Central memory CD8-positive, alpha-beta T cell (primary cell): ENCODE results near the gene COL23A1.
"Not testable (repeated sequence)": the region's sequence is repeated elsewhere in the genome, so short reads cannot be mapped to it uniquely, and the experiment has no call there.

Experiments
- ATAC-seq: fragments of 150-1000 bp; cut with Tn5 transposase; replicated peaks from 2 replicates; pipeline ENCODE4 v1.10.0; 2022; ENCODE audit warnings: mild to moderate bottlenecking, moderate FRiP score, moderate number of reproducible peaks; ENCODE audit not compliant: poor library complexity, severe bottlenecking; ENCODE audit errors: extremely low read depth
- DNase-seq, 2 donors: peaks; one replicate each; pipeline ENCODE4 v3.0.0; 2021; ENCODE audit warnings: low spot score in 2 of 2
- H3K27ac Mint-ChIP-seq: one replicate; pipeline ENCODE4 v1.8.0; 2022; ENCODE audit warnings: low read depth, mild to moderate bottlenecking, moderate library complexity, mixed read lengths
- H3K27me3 Mint-ChIP-seq: one replicate; pipeline ENCODE4 v1.8.0; 2022; ENCODE audit warnings: mixed read lengths
- H3K36me3 Mint-ChIP-seq: one replicate; pipeline ENCODE4 v1.8.0; 2022; ENCODE audit warnings: mild to moderate bottlenecking, moderate library complexity, mixed read lengths; ENCODE audit not compliant: insufficient read depth
- H3K4me1 Mint-ChIP-seq: one replicate; pipeline ENCODE4 v1.8.0; 2022; ENCODE audit warnings: mixed read lengths
- H3K4me3 Mint-ChIP-seq: one replicate; pipeline ENCODE4 v1.8.0; 2022; ENCODE audit warnings: mild to moderate bottlenecking, moderate library complexity, mixed read lengths
- H3K9me3 Mint-ChIP-seq: one replicate; pipeline ENCODE4 v1.8.0; 2022; ENCODE audit warnings: mixed read lengths

The COL23A1 gene

DNA sequence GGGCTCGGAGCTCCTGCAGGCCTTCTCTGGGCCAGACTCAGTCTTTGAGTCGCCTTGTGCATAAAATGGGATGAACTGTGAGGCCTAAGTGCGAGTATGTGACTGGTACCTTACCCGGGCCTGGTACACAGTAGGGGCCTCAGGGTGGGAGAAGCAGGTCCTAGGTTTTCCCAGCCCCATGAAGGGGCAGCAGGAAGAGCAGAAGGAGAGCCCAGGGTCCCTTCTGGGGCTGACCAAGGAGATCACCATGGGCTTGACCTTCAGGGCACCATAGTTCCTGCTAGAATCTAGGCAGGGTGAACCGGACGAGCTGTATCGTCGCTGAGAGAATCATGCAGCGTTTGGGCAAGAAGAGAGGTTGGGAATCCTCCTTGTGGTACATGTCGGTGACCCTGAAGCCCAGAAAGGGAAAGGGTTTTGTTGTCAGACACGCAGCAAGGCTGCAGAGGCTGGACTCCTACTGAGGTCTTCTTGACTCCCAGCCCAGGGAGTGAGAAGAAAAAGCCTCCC, 357.2 kb downstream of the COL23A1 start:
- peaks cover 57% of the 10 kb centered on the region for H3K4me1 Mint-ChIP-seq
- H3K27ac Mint-ChIP-seq = peak overlapping the region; percentile 76
- peaks cover 27% of the 10 kb centered on the region for H3K36me3 Mint-ChIP-seq
- ATAC-seq (peak; percentile 10), DNase-seq (no peak)
- H3K4me3 Mint-ChIP-seq = peak overlapping the region; percentile 76
- no peaks in the 10 kb centered on the region for H3K27me3 Mint-ChIP-seq
- H3K9me3 Mint-ChIP-seq = no peaks in the 10 kb centered on the region

DNA sequence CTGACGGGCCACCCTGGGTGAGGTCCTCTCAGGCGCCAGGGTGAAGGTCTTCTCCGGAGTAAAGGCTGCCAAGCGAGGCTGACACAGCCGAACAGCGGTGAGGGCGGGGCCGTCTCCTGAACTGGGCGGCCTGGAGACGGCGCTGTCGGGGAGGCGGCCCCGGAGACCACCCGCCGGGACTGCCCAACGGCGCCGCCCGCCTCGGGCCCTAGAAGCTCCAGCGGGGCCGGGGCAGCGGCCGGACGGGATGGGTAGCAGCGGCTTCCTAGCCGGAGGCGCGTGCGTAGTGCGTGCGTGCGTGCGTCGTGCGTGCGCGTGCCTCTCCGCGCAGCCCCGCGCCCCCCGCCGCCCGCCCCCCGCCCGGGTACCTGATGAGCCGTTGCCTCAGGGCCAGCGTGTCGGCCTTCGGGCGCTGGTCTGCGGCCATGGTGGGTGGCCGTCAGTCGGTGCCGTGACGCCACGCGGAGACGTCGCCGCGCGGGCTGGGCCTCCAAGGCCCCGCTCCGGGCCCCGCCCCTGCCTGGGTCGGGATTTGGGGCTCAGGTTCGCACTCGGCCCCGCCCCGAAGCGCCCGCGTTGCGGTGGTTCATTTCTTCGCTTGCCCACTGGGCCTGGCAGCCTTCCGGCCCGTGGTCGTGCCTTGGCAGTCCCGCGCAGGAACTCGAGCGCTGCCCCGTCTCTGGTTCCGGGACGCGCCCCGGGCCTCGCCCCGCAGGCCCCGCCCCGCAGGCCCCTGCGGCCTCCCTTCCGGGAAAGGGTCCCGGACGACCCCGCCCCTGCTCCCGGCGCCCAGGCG, 357.9 kb downstream of the COL23A1 start, which contains the start of gene PHYKPL:
PHYKPL (minus strand) TSS at position 679 of the 796 bp plus-strand sequence; CDS start at position 427, 252 bp downstream.
- H3K27me3 Mint-ChIP-seq = no peaks in the 10 kb centered on the region
- peak within 1 kb of the TSS; percentile 76 for H3K4me3 Mint-ChIP-seq
- peak within 1 kb of the TSS; percentile 76 for H3K27ac Mint-ChIP-seq
- H3K36me3 Mint-ChIP-seq = peaks cover 32% of the 10 kb centered on the region
- ATAC-seq (peak; percentile 74), DNase-seq (peak in 1 of 2 donors; percentile 36)
- peaks cover 57% of the 10 kb centered on the region for H3K4me1 Mint-ChIP-seq
- no peaks in the 10 kb centered on the region for H3K9me3 Mint-ChIP-seq

DNA sequence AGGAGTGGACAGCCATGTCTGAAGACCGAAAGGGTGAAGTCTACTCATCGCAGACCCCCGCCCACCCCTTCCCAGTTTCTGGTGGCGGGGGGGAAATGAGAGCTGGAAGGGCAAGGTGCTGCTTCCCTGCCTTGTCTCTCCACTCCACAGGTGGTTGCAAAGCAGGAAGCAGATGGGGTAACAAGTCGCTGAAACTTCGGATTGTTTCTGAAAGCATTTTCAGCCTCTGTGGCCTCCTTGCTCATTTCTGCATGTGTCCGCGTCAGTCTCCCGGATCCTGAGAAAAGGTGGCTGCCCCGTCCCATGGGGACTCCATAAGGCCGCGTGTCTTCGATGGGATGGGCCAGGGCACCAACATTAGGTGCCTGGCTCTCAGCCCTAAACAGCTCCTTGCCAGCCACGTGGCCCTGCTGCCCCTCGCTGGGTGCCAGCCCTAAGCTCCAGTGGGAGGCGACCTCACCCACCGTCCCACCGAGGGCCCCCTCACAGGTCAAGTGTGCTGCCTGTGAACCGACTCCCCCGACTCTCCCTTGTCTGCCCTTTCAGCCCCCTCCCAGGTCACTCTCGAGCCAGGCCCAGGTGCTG, 358.6 kb downstream of the COL23A1 start:
- Mint-ChIP-seq H3K9me3 (no peaks in the 10 kb centered on the region), H3K36me3 (peaks cover 34% of the 10 kb centered on the region)

DNA sequence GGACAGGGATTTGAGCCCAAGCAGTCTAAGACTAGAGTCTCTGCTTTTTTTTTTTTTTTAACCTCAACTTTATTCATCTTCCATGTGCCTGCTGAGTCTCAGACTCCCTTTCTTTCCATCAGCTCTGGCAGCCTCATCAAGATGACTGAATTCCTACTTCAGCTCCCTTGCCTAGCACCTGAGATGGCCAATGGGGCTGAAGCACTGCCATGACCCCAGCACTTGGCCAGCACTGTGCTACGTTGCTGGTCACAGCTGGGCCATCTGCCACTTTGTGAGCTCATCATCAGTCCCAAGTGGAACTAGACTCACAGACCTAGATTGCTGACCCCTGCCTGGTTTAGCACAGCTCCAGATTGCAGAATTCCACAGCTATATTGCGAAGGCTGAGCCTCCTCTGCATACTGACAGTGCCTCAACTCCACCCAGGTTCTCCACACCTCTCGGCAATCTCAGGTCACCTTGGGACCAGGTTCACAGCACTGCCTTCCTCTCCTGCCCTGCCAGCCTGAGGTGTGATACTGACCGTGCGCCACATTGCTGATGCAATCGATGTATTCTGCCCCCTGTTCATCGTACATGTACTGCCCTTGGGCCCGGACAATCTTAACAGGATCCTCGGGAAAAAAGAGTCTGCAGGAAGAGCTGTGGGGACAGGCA, 359.2 kb downstream of the COL23A1 start:
- Mint-ChIP-seq H3K4me1 (peaks cover 55% of the 10 kb centered on the region), H3K4me3 (peak overlapping the region; percentile 76), H3K27ac (peak overlapping the region; percentile 44), H3K9me3 (no peaks in the 10 kb centered on the region), H3K36me3 (peaks cover 34% of the 10 kb centered on the region), H3K27me3 (no peaks in the 10 kb centered on the region)
- no peak for DNase-seq
- ATAC-seq = no peak

More for the DNA sequence above, 358.6 kb downstream of the COL23A1 start:
- no peak for ATAC-seq
- peak overlapping the region; percentile 44 for H3K27ac Mint-ChIP-seq
- H3K27me3 Mint-ChIP-seq = no peaks in the 10 kb centered on the region
- H3K4me3 Mint-ChIP-seq = peak overlapping the region; percentile 76
- DNase-seq = no peak
- H3K4me1 Mint-ChIP-seq = peaks cover 55% of the 10 kb centered on the region

DNA sequence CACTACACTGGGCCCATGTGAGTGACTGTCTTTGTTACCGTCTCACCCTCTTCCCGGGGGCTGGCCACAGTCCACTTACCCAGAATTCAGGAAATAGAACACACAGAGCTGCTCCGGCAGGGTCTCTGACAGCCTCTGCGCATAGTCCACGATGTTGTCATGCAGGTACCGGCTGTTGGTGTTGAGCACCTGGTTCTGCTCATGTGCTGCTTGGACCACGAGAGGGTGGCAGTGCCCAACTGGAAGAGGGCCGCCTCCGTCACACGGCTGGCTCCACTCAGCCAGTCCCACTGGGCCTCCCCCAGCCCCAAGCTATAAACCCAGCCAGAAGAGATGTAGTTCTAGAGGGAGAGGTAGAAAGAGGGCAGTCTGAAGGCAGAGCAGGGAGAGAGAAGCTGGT, 360.3 kb downstream of the COL23A1 start:
- DNase-seq (no peak), ATAC-seq (no peak)
- H3K4me3 Mint-ChIP-seq = peak overlapping the region; percentile 76
- H3K27me3 Mint-ChIP-seq = no peaks in the 10 kb centered on the region
- no peaks in the 10 kb centered on the region for H3K9me3 Mint-ChIP-seq
- H3K36me3 Mint-ChIP-seq = peaks cover 31% of the 10 kb centered on the region
- H3K4me1 Mint-ChIP-seq = peaks cover 59% of the 10 kb centered on the region
- peak overlapping the region; percentile 72 for H3K27ac Mint-ChIP-seq

DNA sequence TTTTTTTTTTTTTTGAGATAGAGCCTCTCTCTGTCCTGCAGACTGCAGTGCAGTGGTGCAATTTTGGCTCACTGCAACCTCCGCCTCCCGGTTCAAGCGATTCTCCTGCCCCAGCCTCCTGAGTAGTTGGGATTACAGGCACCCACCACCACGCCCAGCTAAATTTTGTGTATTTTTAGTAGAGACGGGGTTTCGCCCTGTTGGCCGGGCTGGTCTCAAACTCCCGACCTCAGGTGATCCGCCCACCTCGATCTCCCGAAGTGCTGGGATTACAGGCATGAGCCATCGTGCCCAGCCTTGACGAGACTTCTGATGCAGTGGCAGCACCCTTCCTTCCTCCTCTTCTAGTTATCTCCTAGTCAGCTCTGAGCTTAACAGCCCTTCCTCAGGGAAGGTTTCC, 361.1 kb downstream of the COL23A1 start:
- ATAC-seq, H3K27me3 Mint-ChIP-seq, H3K4me3 Mint-ChIP-seq, DNase-seq, H3K9me3 Mint-ChIP-seq: not testable (repeated sequence)
- Mint-ChIP-seq H3K27ac (peak overlapping the region; percentile 72), H3K4me1 (peaks cover 58% of the 10 kb centered on the region), H3K36me3 (peaks cover 31% of the 10 kb centered on the region)

DNA sequence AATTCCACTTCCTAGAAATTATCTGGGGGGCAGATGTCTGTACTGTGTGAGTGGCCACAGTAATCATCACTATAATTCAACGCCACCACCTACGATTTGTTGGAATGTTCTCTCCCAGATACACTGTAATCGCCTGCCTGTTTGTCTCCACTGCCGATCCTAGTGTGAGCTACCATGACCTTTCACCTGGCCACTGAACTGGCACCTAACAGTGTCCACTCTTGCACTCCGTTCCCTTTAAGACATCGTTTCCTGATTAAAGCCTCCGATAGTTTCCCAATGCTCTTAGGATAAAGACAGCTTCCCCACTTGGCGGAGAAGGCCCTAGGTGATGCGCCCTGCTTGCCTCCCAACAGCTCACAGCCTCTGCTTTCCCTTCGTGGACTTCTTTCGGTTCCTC, 361.6 kb downstream of the COL23A1 start:
- Mint-ChIP-seq H3K9me3 (no peaks in the 10 kb centered on the region), H3K27ac (no peak overlapping the region), H3K36me3 (peaks cover 31% of the 10 kb centered on the region), H3K4me1 (peaks cover 64% of the 10 kb centered on the region), H3K27me3 (no peaks in the 10 kb centered on the region), H3K4me3 (no peak overlapping the region)
- ATAC-seq = no peak
- no peak for DNase-seq

DNA sequence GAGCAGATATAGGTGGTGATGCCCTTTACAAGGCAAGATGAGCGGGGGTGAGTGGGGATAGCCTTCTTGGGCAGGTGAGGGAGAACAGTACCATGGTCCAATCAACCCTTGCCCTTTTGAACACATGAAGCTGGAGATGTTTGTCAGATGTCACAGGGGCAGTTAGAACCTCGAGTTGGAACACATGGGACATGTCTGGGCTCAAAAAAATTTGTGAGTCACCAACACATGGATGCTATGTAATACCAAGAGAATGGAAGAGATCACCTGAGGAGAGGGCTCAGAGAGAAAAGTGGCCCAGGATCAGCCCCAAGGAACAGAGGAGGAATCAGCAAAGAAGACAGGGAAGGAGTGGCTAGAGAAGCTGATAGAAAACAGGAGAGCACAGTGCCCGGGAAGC, 362.3 kb downstream of the COL23A1 start:
- H3K4me1 Mint-ChIP-seq = peaks cover 70% of the 10 kb centered on the region

DNA sequence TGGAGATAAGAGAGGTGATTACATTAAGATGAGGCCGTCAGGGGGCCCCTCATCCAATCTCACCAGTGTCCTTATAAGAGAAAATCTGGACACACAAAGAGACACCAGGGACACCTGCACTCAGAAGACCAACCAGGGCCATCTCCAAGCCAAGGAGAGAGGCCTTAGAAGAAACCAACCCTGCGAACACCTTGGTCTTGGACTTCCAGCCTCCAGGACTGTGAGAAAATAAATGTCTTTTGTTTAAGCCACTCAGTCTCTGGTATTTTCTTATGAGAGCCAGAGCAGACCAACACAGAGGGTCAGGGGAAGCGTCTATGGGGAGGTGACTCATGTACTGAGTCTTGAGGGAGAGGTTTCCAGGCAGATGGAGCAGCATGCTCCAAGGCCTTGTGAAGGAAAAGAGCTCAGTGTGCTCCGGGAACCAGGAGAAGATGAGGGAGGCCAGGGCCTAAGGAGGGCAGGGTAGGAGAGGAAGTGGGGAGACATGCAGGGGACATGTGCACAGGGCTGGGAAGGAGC, 363.0 kb downstream of the COL23A1 start:
- no peaks in the 10 kb centered on the region for H3K9me3 Mint-ChIP-seq

More for the DNA sequence above, 362.3 kb downstream of the COL23A1 start:
- Mint-ChIP-seq H3K4me3 (peak overlapping the region; percentile 12), H3K9me3 (no peaks in the 10 kb centered on the region), H3K27me3 (no peaks in the 10 kb centered on the region), H3K36me3 (peaks cover 33% of the 10 kb centered on the region), H3K27ac (peak overlapping the region; percentile 90)
- no peak for ATAC-seq
- DNase-seq = no peak

DNA sequence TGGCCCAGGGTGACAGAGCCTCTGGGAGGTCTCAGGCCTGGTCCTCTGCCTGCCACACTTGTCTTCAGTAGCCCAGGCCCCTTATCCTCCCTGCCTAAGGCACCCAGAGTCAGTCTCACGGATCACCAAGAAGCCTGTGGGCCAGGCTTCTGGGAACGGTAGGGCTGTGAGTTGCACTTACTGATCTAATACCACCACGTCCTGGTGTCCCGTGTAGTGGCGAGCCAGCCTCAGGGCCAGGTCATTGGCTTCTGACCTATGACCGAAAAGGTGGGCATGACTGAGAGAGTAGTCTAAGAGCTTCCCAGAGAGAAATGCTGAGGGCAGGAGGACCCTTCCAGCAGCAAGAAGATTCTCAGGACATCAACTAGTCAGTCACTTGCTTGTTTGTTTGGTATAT, 365.0 kb downstream of the COL23A1 start:
- no peaks in the 10 kb centered on the region for H3K27me3 Mint-ChIP-seq
- no peaks in the 10 kb centered on the region for H3K9me3 Mint-ChIP-seq
- H3K4me1 Mint-ChIP-seq = peaks cover 74% of the 10 kb centered on the region
- peak overlapping the region; percentile 24 for H3K27ac Mint-ChIP-seq
- peaks cover 37% of the 10 kb centered on the region for H3K36me3 Mint-ChIP-seq
- ATAC-seq = no peak
- no peak overlapping the region for H3K4me3 Mint-ChIP-seq
- DNase-seq = no peak

More for the DNA sequence above, 363.0 kb downstream of the COL23A1 start:
- H3K27ac Mint-ChIP-seq = peak overlapping the region; percentile 90
- H3K36me3 Mint-ChIP-seq = peaks cover 34% of the 10 kb centered on the region
- peaks cover 71% of the 10 kb centered on the region for H3K4me1 Mint-ChIP-seq
- H3K27me3 Mint-ChIP-seq = no peaks in the 10 kb centered on the region
- ATAC-seq (no peak), DNase-seq (no peak)
- H3K4me3 Mint-ChIP-seq = no peak overlapping the region

DNA sequence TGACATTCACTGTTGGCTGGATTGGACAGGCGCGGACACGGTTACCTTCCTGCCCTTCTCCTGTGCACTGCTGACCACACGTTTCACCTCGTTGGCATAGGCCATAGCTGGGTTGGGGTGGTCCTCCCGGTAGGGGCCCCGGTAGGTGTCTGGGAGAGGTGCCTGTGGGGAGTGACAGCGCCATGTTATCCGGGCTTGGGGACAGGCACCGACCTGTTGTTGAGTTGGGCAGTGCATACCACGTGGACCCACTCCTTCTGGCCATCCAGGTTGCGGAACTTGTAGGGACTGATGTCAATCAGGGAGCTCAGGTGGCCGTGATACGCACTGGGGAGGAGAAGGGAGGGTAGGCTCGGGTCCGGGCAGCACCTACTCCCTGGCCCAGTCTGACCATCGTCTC, 365.8 kb downstream of the COL23A1 start:
- H3K9me3 Mint-ChIP-seq = no peaks in the 10 kb centered on the region
- H3K36me3 Mint-ChIP-seq = peaks cover 38% of the 10 kb centered on the region
- H3K4me3 Mint-ChIP-seq = no peak overlapping the region
- ATAC-seq = no peak
- H3K27ac Mint-ChIP-seq = peak overlapping the region; percentile 79
- no peaks in the 10 kb centered on the region for H3K27me3 Mint-ChIP-seq
- DNase-seq = no peak
- peaks cover 67% of the 10 kb centered on the region for H3K4me1 Mint-ChIP-seq

DNA sequence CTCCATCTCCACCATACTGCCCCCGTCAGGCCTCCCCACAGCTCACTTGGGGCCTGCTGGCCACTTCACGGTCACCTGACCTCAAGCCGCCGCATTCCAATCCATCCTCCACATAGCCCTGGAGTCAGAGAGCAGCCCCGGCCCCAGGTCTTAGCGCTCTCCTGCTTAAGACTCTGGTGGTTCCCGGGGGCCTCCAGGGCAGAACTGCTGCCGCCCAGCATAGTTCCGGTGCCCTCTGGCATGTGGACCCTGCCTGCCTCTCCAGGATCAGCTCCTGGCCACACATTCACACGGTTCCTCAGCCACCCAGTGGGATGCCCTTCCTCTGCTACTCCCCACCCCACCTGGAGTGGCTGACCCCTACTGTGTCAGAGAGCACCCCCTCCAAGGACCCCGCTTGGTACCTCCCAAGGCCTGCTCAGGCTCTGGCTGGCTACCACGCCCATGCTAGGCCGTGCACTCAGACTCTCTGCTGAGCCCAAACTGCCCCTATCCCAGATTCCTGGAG, 366.3 kb downstream of the COL23A1 start:
- Mint-ChIP-seq H3K36me3 (peaks cover 34% of the 10 kb centered on the region), H3K9me3 (no peaks in the 10 kb centered on the region)
- no peak for DNase-seq

More for the DNA sequence above, 366.3 kb downstream of the COL23A1 start:
- peaks cover 62% of the 10 kb centered on the region for H3K4me1 Mint-ChIP-seq
- peak overlapping the region; percentile 79 for H3K27ac Mint-ChIP-seq
- ATAC-seq = no peak
- no peaks in the 10 kb centered on the region for H3K27me3 Mint-ChIP-seq
- no peak overlapping the region for H3K4me3 Mint-ChIP-seq
